ENCODE data around the gene ERMN. TPM values are rescaled to one million over a fixed set of nuclear protein-coding genes. Genes with fewer than 3 reads are reported as not detected.

ERMN gene
- total RNA-seq, 1 experiment from 2014 or later = not detected

Other genes starting within 250 kb of the ERMN start
- 1.7 and 2.7 TPM in 2 replicates for gene GALNT5, start 68.1 kb downstream of the ERMN start, total RNA-seq (2014; rRNA removed; shearing (Covaris generic))
- not detected in 2 replicates for gene CYTIP, start 118.3 kb upstream of the ERMN start, total RNA-seq (2014; rRNA removed; shearing (Covaris generic))